ENCODE measurements around the gene ANKRD29. TPM values are rescaled to one million over a fixed set of nuclear protein-coding genes. Genes with fewer than 3 reads are reported as not detected.

The ANKRD29 gene
- polyA plus RNA-seq, 1 of the 3 experiments (the other 2 are of a cell fraction) = 8.2 TPM

DNA sequence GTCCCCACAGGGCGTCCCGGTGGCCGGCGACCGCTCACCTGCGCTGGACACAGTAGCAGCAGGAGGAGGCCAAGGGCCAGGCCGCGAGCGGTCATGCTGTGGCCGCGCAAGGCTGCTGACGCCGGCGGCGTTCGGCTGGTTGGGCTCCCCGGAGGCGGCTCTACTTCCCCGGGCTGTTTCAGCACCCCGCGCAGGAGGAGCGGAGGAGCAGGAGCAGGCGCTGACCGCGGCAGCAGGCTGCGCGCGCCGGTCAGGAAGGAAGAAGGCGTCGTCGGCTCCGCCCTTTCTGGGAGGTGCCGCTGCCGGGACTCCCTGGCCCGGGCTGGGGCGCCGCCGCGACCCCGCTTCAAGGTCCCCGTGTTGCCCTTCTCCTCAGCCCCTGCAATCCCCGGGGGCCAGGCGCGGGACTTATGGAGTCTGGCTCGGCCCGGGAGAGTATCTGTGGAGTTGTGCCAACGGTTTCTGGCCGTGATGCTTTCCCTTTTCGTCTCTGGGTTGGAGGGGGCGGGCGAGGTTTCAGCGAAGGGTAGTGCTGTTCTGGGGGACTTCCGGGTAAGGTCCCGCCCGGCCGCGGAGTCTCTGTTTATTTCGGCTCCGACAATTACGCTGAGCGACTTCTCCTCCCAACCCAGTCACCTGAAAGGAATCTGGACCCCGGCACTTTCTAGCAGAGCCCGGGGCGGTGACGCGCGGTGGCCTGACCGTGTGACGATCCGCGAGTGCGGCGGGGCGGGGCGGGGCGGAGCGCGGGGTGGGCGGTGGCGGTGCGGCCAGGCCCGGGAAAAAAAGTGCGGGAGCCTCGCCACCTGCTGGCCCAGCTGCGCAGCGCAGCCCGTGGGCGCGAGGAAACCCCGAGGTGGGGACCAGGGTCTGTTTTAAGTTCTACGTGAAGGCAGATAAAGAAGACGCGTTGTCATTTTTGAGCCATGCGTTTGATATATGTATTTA lies 76.2 kb downstream of the ANKRD29 start, which contains the start of gene NPC1:
Gene NPC1, minus strand, starts transcription at position 258 of the 948 bp plus-strand sequence. Its CDS starts 163 bp downstream, at position 95.
- WGBS (ENCODE audit: low lambda C conversion rate) = under 1% methylated on average over 34 of the region's 95 CpGs
- no peaks in the 10 kb centered on the region for H3K27me3 ChIP-seq (ENCODE audit: insufficient read depth)
- no peaks in the 10 kb centered on the region for H3K9me3 ChIP-seq
- peak within 1 kb of the TSS; percentile 91 to 99 for H3K27ac ChIP-seq (ENCODE audit: low read depth in 2 of 2, low read length in 1 of 2)
- no peaks in the 10 kb centered on the region for H4K20me1 ChIP-seq (ENCODE audit: insufficient read depth)
- H3F3A ChIP-seq (replicated peaks; ENCODE audit: insufficient read depth) = peaks cover 15% of the 10 kb centered on the region
- POLR2A ChIA-PET = no interaction called here
- H3K9ac ChIP-seq = peak within 1 kb of the TSS; percentile 96
- H3K4me3 ChIP-seq (ENCODE audit: low read depth in 2 of 2, low read length in 1 of 2) = peak within 1 kb of the TSS; percentile 81 to 83
- H2AFZ ChIP-seq (ENCODE audit: low read depth) = peak within 1 kb of the TSS; percentile 81
- peak within 1 kb of the TSS; percentile 93 for H3K4me2 ChIP-seq
- no peaks in the 10 kb centered on the region for H3K36me3 ChIP-seq (replicated peaks in 1 of 2; ENCODE audit: control insufficient read depth in 1 of 2, insufficient read depth in 2 of 2, low read length in 1 of 2)
- peaks cover 44% of the 10 kb centered on the region for H3K79me2 ChIP-seq (ENCODE audit: insufficient read depth)
- TF ChIP-seq EP300 (IDR thresholded peaks at IDR 0.05; ENCODE audit: borderline replicate concordance in 1 of 2, low read depth in 1 of 2, low read length in 1 of 2) (no peak), YY1 (IDR thresholded peaks at IDR 0.05; ENCODE audit: low read depth) (0 out of 2 replicates have a peak, but pooled peaks have one; percentile 45), SIN3A (IDR thresholded peaks at IDR 0.05; ENCODE audit: borderline replicate concordance, low read depth, low read length) (0 out of 2 replicates have a peak, but pooled peaks have one; percentile 81), RCOR1 (IDR thresholded peaks at IDR 0.05; ENCODE audit: low read length) (no peak), POLR2AphosphoS5 (IDR thresholded peaks at IDR 0.05; ENCODE audit: low read depth, low read length) (peak; percentile 89), GABPA (IDR thresholded peaks at IDR 0.05; ENCODE audit: low read depth) (peak; percentile 63), FOSL2 (IDR thresholded peaks at IDR 0.05; ENCODE audit: borderline replicate concordance, low read depth) (peak; percentile 10; the same call in 1 of the 2 replicates), JUND (IDR thresholded peaks at IDR 0.05) (peak; percentile 21; the same call in 1 of the 2 replicates), ELF1 (IDR thresholded peaks at IDR 0.05) (peak; percentile 85), CHD2 (IDR thresholded peaks at IDR 0.05; ENCODE audit: low read length, partially characterized antibody) (no peak), NFIC (IDR thresholded peaks at IDR 0.05; ENCODE audit: borderline replicate concordance) (peak; percentile 13; the same call in 1 of the 2 replicates), EZH2phosphoT487 (IDR thresholded peaks at IDR 0.05; ENCODE audit: borderline replicate concordance, low read depth) (no peak), MEF2A (IDR thresholded peaks at IDR 0.05; ENCODE audit: borderline replicate concordance, low read depth) (no peak; the same call in 1 of the 2 replicates), NRF1 (IDR thresholded peaks at IDR 0.05; ENCODE audit: low read depth, low read length) (peak; percentile 77), TAF1 (IDR thresholded peaks at IDR 0.05; ENCODE audit: borderline replicate concordance, low read depth, low read length) (peak; percentile 72), FOXM1 (IDR thresholded peaks at IDR 0.05; ENCODE audit: low read depth) (no peak), SMC3 (IDR thresholded peaks at IDR 0.05; ENCODE audit: low read depth, low read length) (peak; percentile 61), RAD21 (IDR thresholded peaks at IDR 0.05; ENCODE audit: low read length) (peak; percentile 71)
- TF ChIP-seq, protein P1, sequence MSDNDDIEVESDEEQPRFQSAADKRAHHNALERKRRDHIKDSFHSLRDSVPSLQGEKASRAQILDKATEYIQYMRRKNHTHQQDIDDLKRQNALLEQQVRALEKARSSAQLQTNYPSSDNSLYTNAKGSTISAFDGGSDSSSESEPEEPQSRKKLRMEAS (IDR thresholded peaks at IDR 0.05; ENCODE audit: low read depth) = peak; percentile 53
- TF ChIP-seq, protein P2, sequence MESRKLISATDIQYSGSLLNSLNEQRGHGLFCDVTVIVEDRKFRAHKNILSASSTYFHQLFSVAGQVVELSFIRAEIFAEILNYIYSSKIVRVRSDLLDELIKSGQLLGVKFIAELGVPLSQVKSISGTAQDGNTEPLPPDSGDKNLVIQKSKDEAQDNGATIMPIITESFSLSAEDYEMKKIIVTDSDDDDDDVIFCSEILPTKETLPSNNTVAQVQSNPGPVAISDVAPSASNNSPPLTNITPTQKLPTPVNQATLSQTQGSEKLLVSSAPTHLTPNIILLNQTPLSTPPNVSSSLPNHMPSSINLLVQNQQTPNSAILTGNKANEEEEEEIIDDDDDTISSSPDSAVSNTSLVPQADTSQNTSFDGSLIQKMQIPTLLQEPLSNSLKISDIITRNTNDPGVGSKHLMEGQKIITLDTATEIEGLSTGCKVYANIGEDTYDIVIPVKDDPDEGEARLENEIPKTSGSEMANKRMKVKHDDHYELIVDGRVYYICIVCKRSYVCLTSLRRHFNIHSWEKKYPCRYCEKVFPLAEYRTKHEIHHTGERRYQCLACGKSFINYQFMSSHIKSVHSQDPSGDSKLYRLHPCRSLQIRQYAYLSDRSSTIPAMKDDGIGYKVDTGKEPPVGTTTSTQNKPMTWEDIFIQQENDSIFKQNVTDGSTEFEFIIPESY (IDR thresholded peaks at IDR 0.05; ENCODE audit: borderline replicate concordance, low read depth) = no peak
- TF ChIP-seq, protein P3, sequence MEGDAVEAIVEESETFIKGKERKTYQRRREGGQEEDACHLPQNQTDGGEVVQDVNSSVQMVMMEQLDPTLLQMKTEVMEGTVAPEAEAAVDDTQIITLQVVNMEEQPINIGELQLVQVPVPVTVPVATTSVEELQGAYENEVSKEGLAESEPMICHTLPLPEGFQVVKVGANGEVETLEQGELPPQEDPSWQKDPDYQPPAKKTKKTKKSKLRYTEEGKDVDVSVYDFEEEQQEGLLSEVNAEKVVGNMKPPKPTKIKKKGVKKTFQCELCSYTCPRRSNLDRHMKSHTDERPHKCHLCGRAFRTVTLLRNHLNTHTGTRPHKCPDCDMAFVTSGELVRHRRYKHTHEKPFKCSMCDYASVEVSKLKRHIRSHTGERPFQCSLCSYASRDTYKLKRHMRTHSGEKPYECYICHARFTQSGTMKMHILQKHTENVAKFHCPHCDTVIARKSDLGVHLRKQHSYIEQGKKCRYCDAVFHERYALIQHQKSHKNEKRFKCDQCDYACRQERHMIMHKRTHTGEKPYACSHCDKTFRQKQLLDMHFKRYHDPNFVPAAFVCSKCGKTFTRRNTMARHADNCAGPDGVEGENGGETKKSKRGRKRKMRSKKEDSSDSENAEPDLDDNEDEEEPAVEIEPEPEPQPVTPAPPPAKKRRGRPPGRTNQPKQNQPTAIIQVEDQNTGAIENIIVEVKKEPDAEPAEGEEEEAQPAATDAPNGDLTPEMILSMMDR (IDR thresholded peaks at IDR 0.05) = peak; percentile 73
- TF ChIP-seq, protein P4, sequence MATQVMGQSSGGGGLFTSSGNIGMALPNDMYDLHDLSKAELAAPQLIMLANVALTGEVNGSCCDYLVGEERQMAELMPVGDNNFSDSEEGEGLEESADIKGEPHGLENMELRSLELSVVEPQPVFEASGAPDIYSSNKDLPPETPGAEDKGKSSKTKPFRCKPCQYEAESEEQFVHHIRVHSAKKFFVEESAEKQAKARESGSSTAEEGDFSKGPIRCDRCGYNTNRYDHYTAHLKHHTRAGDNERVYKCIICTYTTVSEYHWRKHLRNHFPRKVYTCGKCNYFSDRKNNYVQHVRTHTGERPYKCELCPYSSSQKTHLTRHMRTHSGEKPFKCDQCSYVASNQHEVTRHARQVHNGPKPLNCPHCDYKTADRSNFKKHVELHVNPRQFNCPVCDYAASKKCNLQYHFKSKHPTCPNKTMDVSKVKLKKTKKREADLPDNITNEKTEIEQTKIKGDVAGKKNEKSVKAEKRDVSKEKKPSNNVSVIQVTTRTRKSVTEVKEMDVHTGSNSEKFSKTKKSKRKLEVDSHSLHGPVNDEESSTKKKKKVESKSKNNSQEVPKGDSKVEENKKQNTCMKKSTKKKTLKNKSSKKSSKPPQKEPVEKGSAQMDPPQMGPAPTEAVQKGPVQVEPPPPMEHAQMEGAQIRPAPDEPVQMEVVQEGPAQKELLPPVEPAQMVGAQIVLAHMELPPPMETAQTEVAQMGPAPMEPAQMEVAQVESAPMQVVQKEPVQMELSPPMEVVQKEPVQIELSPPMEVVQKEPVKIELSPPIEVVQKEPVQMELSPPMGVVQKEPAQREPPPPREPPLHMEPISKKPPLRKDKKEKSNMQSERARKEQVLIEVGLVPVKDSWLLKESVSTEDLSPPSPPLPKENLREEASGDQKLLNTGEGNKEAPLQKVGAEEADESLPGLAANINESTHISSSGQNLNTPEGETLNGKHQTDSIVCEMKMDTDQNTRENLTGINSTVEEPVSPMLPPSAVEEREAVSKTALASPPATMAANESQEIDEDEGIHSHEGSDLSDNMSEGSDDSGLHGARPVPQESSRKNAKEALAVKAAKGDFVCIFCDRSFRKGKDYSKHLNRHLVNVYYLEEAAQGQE (IDR thresholded peaks at IDR 0.05; ENCODE audit: low read depth, low read length) = peak; percentile 51; the same call in 1 of the 2 replicates
- H3K9me2 ChIP-seq = no peaks in the 10 kb centered on the region
- peaks cover 0 to 9% of the 10 kb centered on the region in 2 experiments; a peak in 1 of 4 replicates for H3K4me1 ChIP-seq (ENCODE audit: control insufficient read depth in 1 of 2, insufficient read depth in 2 of 2, low read depth in 1 of 2, low read length in 1 of 2)
- CTCF ChIA-PET = interaction anchor here (0.6 to 3.5 kb wide), 12 partner anchors 10 to 225 kb away, joined by 3 to 13 read pairs (median 4); no protein-coding TSS in a partner anchor
- DNase-seq = peak; percentile 96

All from SK-N-SH (cell line).